Stimulated activated CD4-positive, alpha-beta T cell treated with anti-CD3 and anti-CD28 coated beads, Interleukin-15, amount 100 ng/mL, for 1 hour (primary cell): Measurements from ENCODE around the gene CASTOR1.
"Not testable (repeated sequence)": the region's sequence is repeated elsewhere in the genome, so short reads cannot be mapped to it uniquely, and the experiment has no call there.

Source experiments
- DNase-seq, 2 donors: peaks; one replicate each; pipeline ENCODE4 v3.0.0-alpha.2; 2020; ENCODE audit warnings: low read depth in 1 of 2, low spot score in 1 of 2

Gene CASTOR1

DNA sequence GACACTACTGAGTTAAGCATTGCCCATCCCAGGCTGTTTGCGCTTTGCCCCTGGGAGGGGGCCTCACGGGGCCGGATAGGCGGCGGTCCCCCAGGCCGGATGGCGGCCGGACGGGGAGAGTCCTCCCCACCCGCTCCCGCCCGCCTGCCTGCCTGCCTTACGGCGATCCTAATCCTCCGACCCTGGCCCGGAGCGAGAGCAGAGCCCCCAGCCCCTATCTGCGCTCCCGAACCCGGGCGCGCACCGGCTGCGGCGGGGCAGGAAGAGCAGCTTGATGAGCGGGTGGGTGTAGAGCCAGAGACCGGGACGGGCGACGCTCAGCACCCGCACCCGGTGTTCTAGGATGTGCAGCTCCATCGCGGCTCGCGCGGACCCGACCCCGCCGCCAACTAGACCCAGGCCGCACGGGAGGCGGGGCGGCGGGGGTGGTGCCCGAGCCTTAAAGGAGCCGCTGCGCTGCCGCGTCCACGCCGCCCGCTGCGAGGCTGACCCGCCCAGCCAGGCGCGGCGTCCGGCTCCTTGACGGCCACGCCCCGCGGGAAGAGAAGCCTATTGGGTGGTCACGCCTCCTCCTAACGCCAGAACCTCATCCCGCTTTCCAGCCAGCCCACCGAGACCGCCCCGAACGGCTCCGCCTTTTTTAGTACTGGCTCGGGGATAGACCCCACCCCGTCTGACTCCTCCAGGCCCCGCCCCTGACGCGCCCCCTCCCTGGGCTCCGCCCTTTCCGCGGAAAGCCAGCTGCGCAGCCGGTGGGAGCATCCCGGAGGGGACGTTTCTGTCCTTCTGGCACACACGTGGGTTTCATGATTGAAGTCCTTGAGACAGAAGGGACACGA, at the start of gene CASTOR1:
CASTOR1 (minus strand) TSS at position 365 of the 839 bp plus-strand sequence; CDS start at position 357, 8 bp downstream.
- peak; percentile 75 to 84 for DNase-seq

GRCh38 chr22:30338802-30339201, 49.5 kb upstream of the CASTOR1 start:
- DNase-seq = no peak

- DNase-seq = not testable (repeated sequence)
Observed at GRCh38 chr22:30338341-30338740, 49.0 kb upstream of the CASTOR1 start.

GRCh38 chr22:30337461-30337778, 48.1 kb upstream of the CASTOR1 start:
- DNase-seq = no peak

DNA sequence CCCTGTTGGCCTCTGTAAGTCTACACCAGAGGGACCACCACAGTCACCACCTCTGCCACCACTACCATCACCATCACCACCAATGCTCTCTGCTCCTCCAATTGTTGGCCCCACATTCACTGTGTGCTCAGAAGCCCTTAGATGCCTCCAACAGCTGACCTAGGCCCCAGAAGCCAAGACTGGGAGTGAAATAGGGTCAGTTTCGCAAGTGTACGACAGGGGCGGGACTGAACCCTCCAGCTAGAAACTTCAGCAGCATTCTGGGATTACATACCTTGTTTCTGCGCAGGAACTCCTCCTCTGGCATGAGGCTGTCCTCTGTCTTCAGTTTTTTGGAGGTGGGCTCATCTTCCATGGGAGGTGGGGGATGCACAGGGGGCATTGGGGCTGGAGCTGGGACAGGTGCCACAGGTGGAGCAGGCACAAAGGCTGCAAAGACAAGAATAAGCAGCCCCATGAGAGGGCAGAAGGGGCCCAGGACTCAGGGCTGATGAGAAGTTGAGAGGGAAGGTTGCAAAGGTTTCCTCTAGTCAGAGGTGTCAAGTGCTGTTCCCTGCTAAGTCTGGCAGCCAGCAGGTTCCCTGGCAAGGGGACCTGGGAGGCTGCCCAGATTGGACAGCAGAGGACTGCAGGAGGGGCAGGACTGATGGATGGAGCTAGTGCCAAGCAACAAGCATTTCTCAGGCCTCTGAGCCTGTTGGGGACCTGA, 47.6 kb upstream of the CASTOR1 start:
- no peak for DNase-seq

DNA sequence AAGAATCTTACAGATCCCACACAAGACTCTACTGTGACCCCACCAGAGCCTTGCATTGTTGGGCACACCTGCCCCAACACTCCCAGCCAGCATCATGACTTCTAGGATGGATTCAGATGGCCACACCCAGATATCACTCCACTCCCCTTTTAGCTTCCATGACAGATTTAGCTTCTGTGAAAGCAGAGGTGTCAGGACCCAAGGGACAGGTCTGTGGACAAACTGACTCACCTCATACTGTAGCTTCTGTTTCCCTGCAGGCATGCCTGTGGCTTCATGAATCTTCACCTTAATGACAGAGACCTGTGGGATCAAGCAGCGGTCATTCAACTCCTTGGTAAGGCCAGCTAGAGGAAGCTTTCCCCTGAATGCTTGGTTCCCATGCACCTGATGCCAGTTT, 45.9 kb upstream of the CASTOR1 start:
- no peak for DNase-seq

DNA sequence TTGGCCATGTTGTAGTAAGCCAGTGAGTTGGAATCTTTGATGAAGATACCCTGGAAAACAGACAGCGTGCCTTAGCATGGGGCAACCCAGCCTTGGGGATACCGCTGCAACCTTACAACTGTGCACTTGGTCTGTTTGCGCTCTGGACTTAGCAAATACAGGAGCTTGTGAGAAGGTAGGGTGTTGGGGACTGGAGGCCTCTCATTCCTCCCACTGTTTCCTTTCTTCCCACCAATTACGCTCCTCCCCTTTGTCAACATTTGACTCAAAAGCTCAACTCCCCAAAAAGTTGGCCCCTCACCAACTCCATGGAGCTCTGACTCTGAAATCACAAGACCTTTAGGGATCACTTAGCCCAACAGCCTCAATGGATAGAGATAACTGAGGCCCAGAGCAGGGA, 45.3 kb upstream of the CASTOR1 start:
- no peak for DNase-seq

DNA sequence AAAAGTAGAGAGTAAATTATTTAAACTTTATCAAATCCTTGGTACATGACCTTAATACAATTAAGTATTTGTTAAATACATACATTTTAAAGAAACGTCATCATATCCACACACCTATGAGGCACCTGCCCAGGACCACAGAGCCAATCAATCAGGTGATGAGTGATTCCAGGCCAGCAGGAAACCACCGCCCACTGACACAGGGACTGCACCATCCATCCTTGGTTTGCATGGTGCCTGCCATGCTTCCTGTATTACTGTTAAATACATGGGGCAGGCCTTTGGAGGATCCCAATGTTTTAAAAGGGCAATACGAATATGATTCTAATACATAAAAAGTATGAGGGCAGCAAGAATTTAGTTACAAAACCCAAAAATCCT, 44.4 kb upstream of the CASTOR1 start:
- DNase-seq = no peak

DNA sequence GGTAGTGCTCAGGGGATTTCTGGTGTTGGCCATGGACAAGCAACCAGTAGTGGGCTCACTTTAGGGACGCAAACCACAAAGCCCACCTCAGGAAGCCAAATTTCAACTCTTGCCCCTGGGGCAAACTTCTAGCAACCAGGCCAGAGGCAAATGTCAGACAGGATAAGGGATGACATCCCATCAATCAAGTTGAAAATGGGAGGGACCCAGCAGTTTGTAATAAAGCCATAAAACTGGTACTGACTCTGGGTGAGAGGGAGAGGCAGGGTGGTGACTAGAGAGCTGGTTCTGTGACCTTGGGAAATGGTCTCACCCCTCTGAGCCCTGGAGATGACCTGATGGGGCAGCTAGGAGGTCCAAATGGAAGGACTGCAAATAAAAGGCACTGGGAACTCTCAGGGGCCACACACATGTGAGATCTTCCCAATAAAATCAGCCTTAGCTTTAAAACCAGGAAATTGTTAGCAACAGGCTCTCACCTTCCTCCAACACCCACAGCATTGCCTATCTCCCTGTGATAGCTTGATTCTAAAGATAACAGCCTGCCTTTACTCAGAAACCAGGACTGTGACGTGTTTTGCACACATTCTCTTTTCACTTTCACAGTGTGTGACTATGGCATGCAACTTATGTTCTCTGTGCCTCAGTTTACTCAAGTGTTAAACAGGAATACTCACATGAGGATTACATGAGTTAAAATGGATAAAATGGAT, 43.8 kb upstream of the CASTOR1 start:
- no peak for DNase-seq

DNA sequence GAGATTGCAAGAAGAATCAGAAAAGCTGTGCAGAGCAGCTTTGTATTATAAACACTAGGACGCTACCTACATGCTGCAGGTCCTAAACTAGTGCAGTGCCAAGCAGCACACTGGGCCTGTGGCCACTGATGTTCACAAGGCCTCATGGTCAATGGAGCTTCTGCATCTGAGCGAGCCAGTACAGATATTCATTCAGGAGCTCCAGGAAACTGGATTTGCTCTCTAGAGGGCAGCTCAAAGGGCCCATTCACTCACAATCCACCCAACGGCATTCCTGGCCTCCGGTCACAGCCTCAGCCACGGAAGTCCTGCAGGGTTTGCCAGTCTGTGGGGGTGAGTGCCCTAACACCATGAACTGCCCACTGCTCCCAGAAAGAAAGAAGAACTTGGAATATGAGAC, 43.2 kb upstream of the CASTOR1 start:
- no peak for DNase-seq

DNA sequence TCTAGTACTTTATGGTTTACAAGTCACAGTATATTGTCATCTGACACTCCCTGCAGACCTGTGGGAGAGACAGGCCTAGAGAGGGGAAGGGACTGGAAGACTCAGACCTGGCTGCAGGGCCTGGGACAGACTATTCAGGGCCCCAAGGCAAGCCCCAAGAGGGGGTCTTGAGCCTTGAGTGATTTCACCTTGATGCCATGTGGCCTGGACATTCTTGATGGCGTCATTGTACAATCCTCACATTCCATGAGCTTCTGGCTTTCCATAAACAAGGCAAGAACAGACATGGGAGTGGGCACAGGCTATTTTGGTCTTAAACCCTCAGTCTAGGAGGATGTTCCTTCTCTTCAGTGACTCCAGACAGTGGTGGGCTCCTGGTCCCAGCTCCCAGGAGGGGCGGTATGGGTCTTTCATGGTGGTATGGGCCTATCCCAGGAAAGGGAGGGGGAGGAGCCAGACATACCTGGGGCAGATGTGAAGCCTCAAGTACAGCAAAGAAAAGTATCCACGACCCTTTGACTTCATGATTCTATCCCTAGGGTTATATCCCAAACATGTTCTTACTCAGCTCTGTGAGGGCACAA, 39.3 kb upstream of the CASTOR1 start:
- no peak for DNase-seq

- DNase-seq = no peak
Observed at GRCh38 chr22:30327864-30328345, 38.6 kb upstream of the CASTOR1 start.

GRCh38 chr22:30326706-30327362, 37.5 kb upstream of the CASTOR1 start, which contains the start of gene TBC1D10A:
TSS of gene TBC1D10A (minus strand) at chr22:30326941. CDS start at chr22:30326881, 60 bp downstream.
- DNase-seq = peak; percentile 92 to 93

DNA sequence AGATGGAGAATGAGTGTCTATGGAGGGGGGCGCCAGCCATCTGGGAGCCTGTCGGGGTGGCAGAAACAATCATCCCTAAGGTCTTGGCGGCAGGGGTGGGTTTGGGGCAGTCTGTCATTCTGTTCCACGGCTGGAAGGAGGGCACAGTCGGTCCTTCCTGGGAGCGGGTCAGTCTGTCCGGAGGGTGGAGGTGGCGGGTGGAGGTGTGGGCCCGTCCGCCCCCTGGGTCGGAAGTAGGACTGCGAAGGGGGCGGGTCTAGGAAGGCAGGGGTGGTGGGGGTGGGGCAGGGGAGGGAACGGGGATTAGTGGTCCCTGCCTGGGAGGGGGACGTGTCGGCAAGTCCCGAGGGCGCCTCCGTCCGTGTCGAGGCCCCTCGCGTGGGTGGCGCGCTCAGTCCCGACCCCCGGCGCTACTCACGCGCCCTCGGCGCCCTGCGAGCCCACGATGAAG, 37.0 kb upstream of the CASTOR1 start:
- peak in 1 of 2 donors; percentile 24 for DNase-seq

DNA sequence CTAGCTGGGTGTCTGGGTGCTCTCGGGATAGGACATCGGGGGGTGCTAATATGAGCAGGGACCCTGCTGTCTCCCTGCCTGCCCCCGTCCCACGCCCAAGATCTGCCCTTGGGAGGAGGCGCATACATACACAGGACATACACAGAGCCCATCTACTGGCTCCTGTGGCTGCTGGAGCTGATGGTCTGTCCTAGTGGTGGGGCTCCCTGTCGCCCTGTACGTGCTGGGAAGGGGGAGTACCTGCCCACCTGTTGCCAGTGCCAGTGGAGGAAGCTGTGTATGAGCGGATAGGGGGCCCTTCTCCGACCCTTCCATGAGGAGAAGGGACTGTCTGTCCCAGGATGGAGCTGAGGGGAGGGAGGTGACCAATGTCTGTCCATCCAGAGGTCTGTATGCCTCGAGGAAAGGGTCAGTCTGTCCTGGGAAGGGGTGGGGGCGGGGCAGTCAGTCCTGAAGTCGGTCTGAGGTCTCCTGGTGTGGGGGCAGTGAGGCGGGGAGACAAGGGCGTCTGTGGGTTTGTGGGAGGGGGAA, 36.5 kb upstream of the CASTOR1 start:
- no peak for DNase-seq

- no peak for DNase-seq
Observed at GRCh38 chr22:30325065-30325720, 35.9 kb upstream of the CASTOR1 start.

- DNase-seq = no peak
Observed at GRCh38 chr22:30324014-30324730, 34.9 kb upstream of the CASTOR1 start.

DNA sequence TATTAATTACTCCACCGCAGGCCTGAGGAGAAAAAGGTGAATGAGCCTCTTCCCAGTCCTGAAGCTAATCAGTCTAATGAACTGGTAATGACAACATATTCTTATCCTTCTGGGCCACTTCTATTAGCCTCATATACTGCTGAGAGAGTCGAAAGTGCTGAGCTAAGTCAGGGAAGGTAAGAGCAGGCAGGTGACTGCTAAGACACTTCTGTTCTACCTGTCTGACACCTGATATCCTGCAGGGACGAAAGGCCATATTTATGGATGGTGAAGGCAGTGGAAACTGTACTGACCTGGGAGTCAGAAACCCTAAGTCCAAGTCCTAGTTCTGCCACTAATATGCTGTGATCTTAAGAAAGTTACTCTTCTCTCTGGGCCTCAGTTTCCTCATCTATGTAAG, 33.9 kb upstream of the CASTOR1 start:
- no peak for DNase-seq

DNA sequence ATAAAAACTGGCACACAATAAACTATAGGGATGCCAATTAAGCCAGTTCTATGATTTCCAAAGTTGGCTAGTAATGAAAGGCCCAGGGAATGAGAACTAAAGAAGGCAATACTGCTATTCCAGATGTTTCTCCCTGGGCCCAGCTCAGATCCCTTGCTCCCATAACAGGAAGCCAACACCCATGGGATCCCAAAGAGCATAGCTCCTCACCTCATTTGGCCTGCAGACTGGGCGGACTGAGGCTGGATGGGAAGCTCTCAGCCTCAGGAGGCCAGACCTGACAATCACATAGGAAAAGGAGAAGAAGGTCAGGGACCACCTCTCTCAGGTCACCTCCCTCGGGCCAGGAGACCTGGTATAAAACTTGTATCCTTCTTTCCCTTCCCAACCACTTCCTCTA, 32.2 kb upstream of the CASTOR1 start:
- DNase-seq = no peak
